ENCODE measurements around the gene NMRK2. TPM values are rescaled to one million over a fixed set of nuclear protein-coding genes. Genes with fewer than 3 reads are reported as not detected.
"Not testable (repeated sequence)": the region's sequence is repeated elsewhere in the genome, so short reads cannot be mapped to it uniquely, and the experiment has no call there.

The NMRK2 gene
- total and polyA plus RNA-seq, 2 donors (not counting 1 experiment from before 2014, with no cell fraction given) = not detected

DNA sequence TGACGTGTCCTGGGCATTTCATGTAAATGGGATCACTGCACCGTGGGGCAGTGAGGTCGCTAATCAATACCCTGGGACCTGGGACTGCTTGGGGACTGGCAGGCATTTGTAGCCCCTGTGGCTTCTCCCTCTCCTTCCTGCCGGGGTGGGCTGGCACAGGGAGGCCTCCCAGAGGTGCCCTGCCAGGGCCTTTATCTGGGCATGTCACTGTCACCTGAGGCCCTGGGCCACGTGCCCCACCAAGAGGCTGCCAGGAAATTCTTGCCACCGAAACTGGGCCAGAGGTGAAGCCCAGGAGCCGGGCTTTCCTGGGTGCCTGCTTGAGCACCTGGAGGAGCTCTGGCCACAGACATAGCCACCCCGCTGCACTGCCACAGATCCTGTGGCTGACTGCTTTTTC lies 1.8 kb upstream of the NMRK2 start:
- H3K27ac Mint-ChIP-seq = no peak overlapping the region
- ChIA-PET CTCF (no interaction called here), POLR2A (no interaction called here)
- H3K4me2 ChIP-seq (replicated peaks; ENCODE audit: low read depth, low read length, poor library complexity, severe bottlenecking) = no peak overlapping the region
- H3K9ac ChIP-seq (ENCODE audit: low read length) = no peak overlapping the region
- DNase-seq = no peak
- H3K4me1 Mint-ChIP-seq = no peaks in the 10 kb centered on the region
- H3K9me3 Mint-ChIP-seq (ENCODE audit: insufficient read depth) = no peaks in the 10 kb centered on the region
- no peaks in the 10 kb centered on the region for H4K20me1 ChIP-seq (ENCODE audit: control insufficient read depth, insufficient read depth, low read length, poor library complexity, severe bottlenecking)
- H2AFZ ChIP-seq (ENCODE audit: insufficient read depth, low read depth, low read length, poor library complexity, severe bottlenecking) = no peak overlapping the region
- H3K27ac ChIP-seq (ENCODE audit: low read length in 2 of 2) = no peak overlapping the region
- no peaks in the 10 kb centered on the region for H3K79me2 ChIP-seq (ENCODE audit: control insufficient read depth, insufficient read depth, low read length)
- no peaks in the 10 kb centered on the region for H3K9me3 ChIP-seq (ENCODE audit: control extremely low read depth in 1 of 3, control insufficient read depth in 2 of 3, insufficient read depth in 1 of 3, low read length in 2 of 3)
- 64% methylated on average over 8 of the region's 8 CpGs for WGBS (ENCODE audit: insufficient coverage)
- no peaks in the 10 kb centered on the region for H3K36me3 ChIP-seq (replicated peaks in 1 of 2; ENCODE audit: control extremely low read depth in 1 of 2, control insufficient read depth in 1 of 2, extremely low read depth in 1 of 2, insufficient read depth in 2 of 2, low read length in 1 of 2)
- no peaks in the 10 kb centered on the region for H3K4me1 ChIP-seq (ENCODE audit: control insufficient read depth in 2 of 2, insufficient read depth in 2 of 2, low read length in 2 of 2)
- no peak overlapping the region for H3K4me3 ChIP-seq (ENCODE audit: control extremely low read depth in 1 of 5, extremely low read depth in 1 of 5, insufficient read depth in 1 of 5, low read depth in 2 of 5, low read length in 4 of 5)
- no peak overlapping the region for H3K4me3 Mint-ChIP-seq
- intact Hi-C loops (cut with micrococcal nuclease) = no loop called here
- peaks cover 8% of the 10 kb centered on the region for H3K27me3 Mint-ChIP-seq
- ATAC-seq (ENCODE audit: low read depth) = no peak
- H3K27me3 ChIP-seq (replicated peaks in 1 of 4; ENCODE audit: control extremely low read depth in 1 of 4, control insufficient read depth in 3 of 4, insufficient read depth in 4 of 4, low read length in 3 of 4) = peaks cover 0 to 13% (median 5%) of the 10 kb centered on the region in 4 experiments
- TF ChIP-seq EZH2 (IDR thresholded peaks at IDR 0.05; ENCODE audit: borderline replicate concordance, insufficient read depth, low read depth, low read length, poor library complexity, severe bottlenecking) = no peak

DNA sequence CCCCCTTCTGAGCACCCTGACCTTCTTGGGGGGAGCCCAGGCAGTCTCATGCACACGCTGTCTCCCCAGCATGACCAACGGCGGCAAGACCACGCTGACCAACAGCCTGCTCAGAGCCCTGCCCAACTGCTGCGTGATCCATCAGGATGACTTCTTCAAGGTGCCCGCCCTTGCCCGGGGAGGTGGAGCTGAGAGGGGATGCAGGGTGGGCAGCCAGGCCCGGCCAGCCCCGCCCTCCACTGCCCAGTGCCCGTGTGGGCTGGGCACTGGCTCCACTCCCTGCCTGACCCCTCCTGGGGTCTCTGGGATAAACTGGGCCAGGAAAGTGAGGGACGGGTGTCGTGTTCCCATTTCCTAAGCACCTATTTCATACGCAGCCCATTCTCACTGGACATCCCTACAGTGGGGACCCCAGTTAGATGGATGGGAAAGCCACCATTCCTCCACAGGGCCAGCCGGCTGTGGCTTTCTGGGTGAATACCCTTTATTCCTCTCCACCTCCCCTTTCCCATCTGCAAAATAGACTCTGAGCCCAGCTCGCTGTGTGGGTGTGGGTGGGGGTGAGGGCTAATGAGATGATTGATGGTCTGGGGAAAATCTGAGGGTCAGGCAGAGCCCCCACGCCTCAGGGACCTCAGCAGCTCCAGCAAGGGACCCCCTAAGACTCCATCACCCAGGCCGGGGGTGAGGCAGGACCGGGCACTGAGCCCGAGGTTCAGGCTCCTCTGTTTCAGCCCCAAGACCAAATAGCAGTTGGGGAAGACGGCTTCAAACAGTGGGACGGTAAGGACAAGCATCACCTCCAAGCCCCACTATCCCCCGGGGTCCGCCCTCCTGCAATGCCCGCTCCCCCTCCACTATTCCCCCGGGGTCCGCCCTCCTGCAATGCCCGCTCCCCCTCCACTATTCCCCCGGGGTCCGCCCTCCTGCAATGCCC lies 3.9 kb downstream of the NMRK2 start:
- Histone ChIP-seq H3K4me3 (ENCODE audit: control extremely low read depth in 1 of 5, extremely low read depth in 1 of 5, insufficient read depth in 1 of 5, low read depth in 2 of 5, low read length in 4 of 5) (no peak overlapping the region), H3K9ac (ENCODE audit: low read length) (no peak overlapping the region), H3K27me3 (replicated peaks in 1 of 4; ENCODE audit: control extremely low read depth in 1 of 4, control insufficient read depth in 3 of 4, insufficient read depth in 4 of 4, low read length in 3 of 4) (peaks cover 0 to 13% (median 6%) of the 10 kb centered on the region in 4 experiments), H3K4me1 (ENCODE audit: control insufficient read depth in 2 of 2, insufficient read depth in 2 of 2, low read length in 2 of 2) (no peaks in the 10 kb centered on the region), H3K36me3 (replicated peaks in 1 of 2; ENCODE audit: control extremely low read depth in 1 of 2, control insufficient read depth in 1 of 2, extremely low read depth in 1 of 2, insufficient read depth in 2 of 2, low read length in 1 of 2) (no peaks in the 10 kb centered on the region), H3K79me2 (ENCODE audit: control insufficient read depth, insufficient read depth, low read length) (no peaks in the 10 kb centered on the region), H3K9me3 (ENCODE audit: control extremely low read depth in 1 of 3, control insufficient read depth in 2 of 3, insufficient read depth in 1 of 3, low read length in 2 of 3) (no peaks in the 10 kb centered on the region), H3K27ac (ENCODE audit: low read length in 2 of 2) (no peak overlapping the region), H4K20me1 (ENCODE audit: control insufficient read depth, insufficient read depth, low read length, poor library complexity, severe bottlenecking) (no peaks in the 10 kb centered on the region), H2AFZ (ENCODE audit: insufficient read depth, low read depth, low read length, poor library complexity, severe bottlenecking) (no peak overlapping the region), H3K4me2 (replicated peaks; ENCODE audit: low read depth, low read length, poor library complexity, severe bottlenecking) (no peak overlapping the region)
- POLR2A ChIA-PET = no interaction called here
- H3K4me3 Mint-ChIP-seq = no peak overlapping the region
- intact Hi-C loops (cut with micrococcal nuclease) = no loop called here
- H3K4me1 Mint-ChIP-seq = no peaks in the 10 kb centered on the region
- ATAC-seq (ENCODE audit: low read depth) (no peak), DNase-seq (no peak)
- H3K27ac Mint-ChIP-seq = no peak overlapping the region
- CTCF ChIA-PET = no interaction called here
- WGBS (ENCODE audit: insufficient coverage) = 85% methylated on average over 19 of the region's 29 CpGs
- H3K9me3 Mint-ChIP-seq (ENCODE audit: insufficient read depth) = no peaks in the 10 kb centered on the region
- H3K27me3 Mint-ChIP-seq = peaks cover 1% of the 10 kb centered on the region
- TF ChIP-seq, protein P1, sequence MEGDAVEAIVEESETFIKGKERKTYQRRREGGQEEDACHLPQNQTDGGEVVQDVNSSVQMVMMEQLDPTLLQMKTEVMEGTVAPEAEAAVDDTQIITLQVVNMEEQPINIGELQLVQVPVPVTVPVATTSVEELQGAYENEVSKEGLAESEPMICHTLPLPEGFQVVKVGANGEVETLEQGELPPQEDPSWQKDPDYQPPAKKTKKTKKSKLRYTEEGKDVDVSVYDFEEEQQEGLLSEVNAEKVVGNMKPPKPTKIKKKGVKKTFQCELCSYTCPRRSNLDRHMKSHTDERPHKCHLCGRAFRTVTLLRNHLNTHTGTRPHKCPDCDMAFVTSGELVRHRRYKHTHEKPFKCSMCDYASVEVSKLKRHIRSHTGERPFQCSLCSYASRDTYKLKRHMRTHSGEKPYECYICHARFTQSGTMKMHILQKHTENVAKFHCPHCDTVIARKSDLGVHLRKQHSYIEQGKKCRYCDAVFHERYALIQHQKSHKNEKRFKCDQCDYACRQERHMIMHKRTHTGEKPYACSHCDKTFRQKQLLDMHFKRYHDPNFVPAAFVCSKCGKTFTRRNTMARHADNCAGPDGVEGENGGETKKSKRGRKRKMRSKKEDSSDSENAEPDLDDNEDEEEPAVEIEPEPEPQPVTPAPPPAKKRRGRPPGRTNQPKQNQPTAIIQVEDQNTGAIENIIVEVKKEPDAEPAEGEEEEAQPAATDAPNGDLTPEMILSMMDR (IDR thresholded peaks at IDR 0.05) = no peak
- no peak for TF ChIP-seq EZH2 (IDR thresholded peaks at IDR 0.05; ENCODE audit: borderline replicate concordance, insufficient read depth, low read depth, low read length, poor library complexity, severe bottlenecking)

DNA sequence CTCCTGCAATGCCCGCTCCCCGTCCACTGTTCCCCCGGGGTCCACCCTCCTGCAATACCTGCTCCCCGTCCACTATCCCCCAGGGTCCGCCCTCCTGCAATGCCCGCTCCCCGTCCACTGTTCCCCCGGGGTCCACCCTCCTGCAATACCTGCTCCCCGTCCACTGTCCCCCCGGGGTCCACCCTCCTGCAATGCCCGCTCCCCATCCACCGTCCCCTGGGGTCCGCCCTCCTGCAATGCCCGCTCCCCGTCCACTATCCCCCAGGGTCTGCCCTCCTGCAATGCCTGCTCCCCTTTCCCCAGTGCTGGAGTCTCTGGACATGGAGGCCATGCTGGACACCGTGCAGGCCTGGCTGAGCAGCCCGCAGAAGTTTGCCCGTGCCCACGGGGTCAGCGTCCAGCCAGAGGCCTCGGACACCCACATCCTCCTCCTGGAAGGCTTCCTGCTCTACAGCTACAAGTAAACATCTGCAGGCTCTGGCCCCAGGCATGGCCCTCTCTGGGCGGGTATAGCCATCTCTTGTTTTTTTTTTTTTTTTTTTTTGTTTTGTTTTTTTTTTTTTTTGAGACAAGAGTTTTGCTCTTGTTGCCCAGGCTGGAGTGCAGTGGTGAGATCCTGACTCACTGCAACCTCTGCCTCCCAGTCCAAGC lies 5.6 kb downstream of the NMRK2 start:
- H3K79me2 ChIP-seq (ENCODE audit: control insufficient read depth, insufficient read depth, low read length); H3K9me3 ChIP-seq (ENCODE audit: control extremely low read depth in 1 of 3, control insufficient read depth in 2 of 3, insufficient read depth in 1 of 3, low read length in 2 of 3); H3K27ac ChIP-seq (ENCODE audit: low read length in 2 of 2); DNase-seq; CTCF ChIA-PET; H3K27ac Mint-ChIP-seq; H3K4me3 ChIP-seq (ENCODE audit: control extremely low read depth in 1 of 5, extremely low read depth in 1 of 5, insufficient read depth in 1 of 5, low read depth in 2 of 5, low read length in 4 of 5); H3K9me3 Mint-ChIP-seq (ENCODE audit: insufficient read depth); ATAC-seq (ENCODE audit: low read depth); H3K4me2 ChIP-seq (replicated peaks; ENCODE audit: low read depth, low read length, poor library complexity, severe bottlenecking); H3K27me3 ChIP-seq (replicated peaks in 1 of 4; ENCODE audit: control extremely low read depth in 1 of 4, control insufficient read depth in 3 of 4, insufficient read depth in 4 of 4, low read length in 3 of 4); H4K20me1 ChIP-seq (ENCODE audit: control insufficient read depth, insufficient read depth, low read length, poor library complexity, severe bottlenecking); H3K36me3 ChIP-seq (replicated peaks in 1 of 2; ENCODE audit: control extremely low read depth in 1 of 2, control insufficient read depth in 1 of 2, extremely low read depth in 1 of 2, insufficient read depth in 2 of 2, low read length in 1 of 2); H2AFZ ChIP-seq (ENCODE audit: insufficient read depth, low read depth, low read length, poor library complexity, severe bottlenecking); POLR2A ChIA-PET; intact Hi-C loops (cut with micrococcal nuclease); H3K27me3 Mint-ChIP-seq; H3K4me3 Mint-ChIP-seq; H3K4me1 ChIP-seq (ENCODE audit: control insufficient read depth in 2 of 2, insufficient read depth in 2 of 2, low read length in 2 of 2); H3K9ac ChIP-seq (ENCODE audit: low read length); H3K4me1 Mint-ChIP-seq: not testable (repeated sequence)
- WGBS (ENCODE audit: insufficient coverage) = 97% methylated on average over 7 of the region's 22 CpGs
